Testis (tissue), 2 donors: ENCODE measurements around the gene WDR91.

ENCODE experiments used
- CTCF ChIP-seq, 3 experiments: fragments of 450-650 bp in 2 of 3; fragments of 200-600 bp in 1 of 3; sonication (generic) in 1 of 3; IDR thresholded peaks; one replicate each; pipeline ENCODE4 v1.5.1; 2016 to 2019; ENCODE audit warnings: antibody characterized with exemption in 3 of 3, mild to moderate bottlenecking in 2 of 3, moderate library complexity in 1 of 3
- POLR2A ChIP-seq: fragments of 450-650 bp; IDR thresholded peaks from one replicate; pipeline ENCODE4 v1.6.1; 2017; ENCODE audit warnings: antibody characterized with exemption, mild to moderate bottlenecking, moderate library complexity

DNA sequence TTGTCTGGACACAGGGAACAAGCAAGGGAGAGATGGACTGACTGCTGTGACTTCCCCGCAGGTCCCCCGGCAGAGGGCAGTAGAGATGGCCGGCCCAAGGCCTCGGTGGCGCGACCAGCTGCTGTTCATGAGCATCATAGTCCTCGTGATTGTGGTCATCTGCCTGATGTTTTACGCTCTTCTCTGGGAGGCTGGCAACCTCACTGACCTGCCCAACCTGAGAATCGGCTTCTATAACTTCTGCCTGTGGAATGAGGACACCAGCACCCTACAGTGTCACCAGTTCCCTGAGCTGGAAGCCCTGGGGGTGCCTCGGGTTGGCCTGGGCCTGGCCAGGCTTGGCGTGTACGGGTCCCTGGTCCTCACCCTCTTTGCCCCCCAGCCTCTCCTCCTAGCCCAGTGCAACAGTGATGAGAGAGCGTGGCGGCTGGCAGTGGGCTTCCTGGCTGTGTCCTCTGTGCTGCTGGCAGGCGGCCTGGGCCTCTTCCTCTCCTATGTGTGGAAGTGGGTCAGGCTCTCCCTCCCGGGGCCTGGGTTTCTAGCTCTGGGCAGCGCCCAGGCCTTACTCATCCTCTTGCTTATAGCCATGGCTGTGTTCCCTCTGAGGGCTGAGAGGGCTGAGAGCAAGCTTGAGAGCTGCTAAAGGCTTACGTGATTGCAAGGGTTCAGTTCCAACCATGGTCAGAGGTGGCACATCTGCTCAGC is 46.8 kb downstream of the WDR91 start:
- TF ChIP-seq CTCF (IDR thresholded peaks at IDR 0.05) (no peak), POLR2A (no peak)
